ENCODE results near the gene DLX5. TPM values are rescaled to one million over a fixed set of nuclear protein-coding genes. Genes with fewer than 3 reads are reported as not detected.

DLX5 gene
- polyA plus RNA-seq, 1 donor from 2014 or later = 44.6 TPM

DNA sequence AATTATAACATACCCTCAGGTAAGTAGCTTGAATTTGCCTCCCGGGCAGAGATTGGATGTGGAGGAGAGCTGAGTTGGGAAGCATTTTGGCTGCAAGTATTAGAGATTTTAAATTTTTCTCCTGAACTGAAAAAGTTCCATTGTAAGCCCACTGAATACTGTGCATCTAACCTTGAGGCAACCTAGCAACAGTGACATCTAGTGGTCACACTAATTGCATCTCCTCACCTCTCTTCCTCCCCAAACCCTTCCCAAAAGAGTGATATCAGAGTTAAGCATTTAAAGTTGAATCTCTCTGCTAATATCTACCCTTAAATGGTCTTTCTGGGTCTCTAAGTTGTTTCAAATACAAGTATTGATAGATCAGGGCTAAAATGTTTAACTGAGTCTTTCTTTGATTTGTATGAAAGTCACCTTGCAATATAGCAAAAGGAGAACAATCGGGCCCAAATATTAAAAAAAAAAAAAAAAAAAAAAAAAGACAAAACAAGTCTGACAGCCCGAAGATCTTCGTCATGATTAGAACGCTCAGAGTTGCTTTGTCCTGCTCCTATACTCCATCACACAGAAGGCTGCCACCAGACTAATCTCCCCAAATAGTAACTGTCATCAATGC lies 40.4 kb upstream of the DLX5 start:
- Histone ChIP-seq H3K27me3 (ENCODE audit: insufficient read depth, low read depth, low read length) (no peaks in the 10 kb centered on the region), H3K4me2 (ENCODE audit: low read length) (no peak overlapping the region), H3K27ac (ENCODE audit: low read length) (no peak overlapping the region), H3K9ac (ENCODE audit: low read length) (no peak overlapping the region), H4K20me1 (ENCODE audit: insufficient read depth) (no peaks in the 10 kb centered on the region), H3F3A (ENCODE audit: insufficient read depth, low read length, poor library complexity, severe bottlenecking) (no peaks in the 10 kb centered on the region), H3K9me2 (ENCODE audit: insufficient read depth, low read length) (no peaks in the 10 kb centered on the region), H3K36me3 (ENCODE audit: insufficient read depth, low read length) (no peaks in the 10 kb centered on the region), H3K4me3 (ENCODE audit: low read length) (no peak overlapping the region), H2AFZ (ENCODE audit: low read depth, low read length) (no peak overlapping the region), H3K9me3 (ENCODE audit: low read length) (no peaks in the 10 kb centered on the region), H3K79me2 (replicated peaks; ENCODE audit: insufficient read depth, low read length) (no peaks in the 10 kb centered on the region)
- TF ChIP-seq MXI1 (conservative IDR thresholded peaks at IDR 0.05; ENCODE audit: poor library complexity, severe bottlenecking) (no peak), REST (IDR thresholded peaks at IDR 0.05; ENCODE audit: borderline replicate concordance) (no peak), EZH2 (IDR thresholded peaks at IDR 0.05; ENCODE audit: borderline replicate concordance, insufficient read depth, low read length, poor library complexity, severe bottlenecking) (no peak), POLR2AphosphoS5 (IDR thresholded peaks at IDR 0.05) (no peak), TAF1 (IDR thresholded peaks at IDR 0.05; ENCODE audit: low read depth) (no peak), SMC3 (conservative IDR thresholded peaks at IDR 0.05; ENCODE audit: poor library complexity) (peak; percentile 71), RAD21 (conservative IDR thresholded peaks at IDR 0.05) (peak; percentile 53), EP300 (conservative IDR thresholded peaks at IDR 0.05; ENCODE audit: poor library complexity, severe bottlenecking) (no peak)
- TF ChIP-seq, protein P1, sequence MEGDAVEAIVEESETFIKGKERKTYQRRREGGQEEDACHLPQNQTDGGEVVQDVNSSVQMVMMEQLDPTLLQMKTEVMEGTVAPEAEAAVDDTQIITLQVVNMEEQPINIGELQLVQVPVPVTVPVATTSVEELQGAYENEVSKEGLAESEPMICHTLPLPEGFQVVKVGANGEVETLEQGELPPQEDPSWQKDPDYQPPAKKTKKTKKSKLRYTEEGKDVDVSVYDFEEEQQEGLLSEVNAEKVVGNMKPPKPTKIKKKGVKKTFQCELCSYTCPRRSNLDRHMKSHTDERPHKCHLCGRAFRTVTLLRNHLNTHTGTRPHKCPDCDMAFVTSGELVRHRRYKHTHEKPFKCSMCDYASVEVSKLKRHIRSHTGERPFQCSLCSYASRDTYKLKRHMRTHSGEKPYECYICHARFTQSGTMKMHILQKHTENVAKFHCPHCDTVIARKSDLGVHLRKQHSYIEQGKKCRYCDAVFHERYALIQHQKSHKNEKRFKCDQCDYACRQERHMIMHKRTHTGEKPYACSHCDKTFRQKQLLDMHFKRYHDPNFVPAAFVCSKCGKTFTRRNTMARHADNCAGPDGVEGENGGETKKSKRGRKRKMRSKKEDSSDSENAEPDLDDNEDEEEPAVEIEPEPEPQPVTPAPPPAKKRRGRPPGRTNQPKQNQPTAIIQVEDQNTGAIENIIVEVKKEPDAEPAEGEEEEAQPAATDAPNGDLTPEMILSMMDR (IDR thresholded peaks at IDR 0.05; ENCODE audit: poor library complexity, severe bottlenecking) = peak; percentile 71

DNA sequence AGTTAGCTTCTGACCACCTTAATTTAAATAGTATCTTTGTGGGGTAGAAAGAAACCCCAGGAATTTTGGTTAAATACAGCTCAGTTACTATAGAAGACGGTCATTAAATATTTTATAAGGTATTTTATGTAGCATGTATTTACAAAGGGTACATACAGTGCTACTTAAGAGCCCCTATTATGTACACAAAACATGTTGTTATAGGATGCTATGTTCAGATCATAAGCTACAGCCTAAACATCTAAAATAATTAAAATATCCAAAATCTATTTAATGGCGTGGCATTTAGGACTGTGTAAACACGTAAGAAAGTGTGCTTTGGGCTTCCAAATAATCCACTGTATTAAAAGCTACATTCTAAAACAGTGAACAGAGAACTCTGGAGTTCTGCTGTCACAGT lies 39.4 kb upstream of the DLX5 start:
- no peaks in the 10 kb centered on the region for H3K27me3 ChIP-seq (ENCODE audit: insufficient read depth, low read depth, low read length)

More for the DNA sequence above, 39.4 kb upstream of the DLX5 start:
- Histone ChIP-seq H3K9me3 (ENCODE audit: low read length) (no peaks in the 10 kb centered on the region), H3K4me3 (ENCODE audit: low read length) (no peak overlapping the region), H3K9me2 (ENCODE audit: insufficient read depth, low read length) (no peaks in the 10 kb centered on the region), H3K79me2 (replicated peaks; ENCODE audit: insufficient read depth, low read length) (no peaks in the 10 kb centered on the region), H3K4me2 (ENCODE audit: low read length) (no peak overlapping the region), H3K9ac (ENCODE audit: low read length) (no peak overlapping the region), H3F3A (ENCODE audit: insufficient read depth, low read length, poor library complexity, severe bottlenecking) (no peaks in the 10 kb centered on the region), H4K20me1 (ENCODE audit: insufficient read depth) (no peaks in the 10 kb centered on the region), H2AFZ (ENCODE audit: low read depth, low read length) (no peak overlapping the region), H3K27ac (ENCODE audit: low read length) (no peak overlapping the region), H3K36me3 (ENCODE audit: insufficient read depth, low read length) (no peaks in the 10 kb centered on the region)
- TF ChIP-seq EZH2 (IDR thresholded peaks at IDR 0.05; ENCODE audit: borderline replicate concordance, insufficient read depth, low read length, poor library complexity, severe bottlenecking) = no peak
- TF ChIP-seq SMC3 (conservative IDR thresholded peaks at IDR 0.05; ENCODE audit: poor library complexity) = no peak
- TF ChIP-seq TAF1 (IDR thresholded peaks at IDR 0.05; ENCODE audit: low read depth) = no peak
- TF ChIP-seq POLR2AphosphoS5 (IDR thresholded peaks at IDR 0.05) = no peak
- no peak for TF ChIP-seq MXI1 (conservative IDR thresholded peaks at IDR 0.05; ENCODE audit: poor library complexity, severe bottlenecking)
- TF ChIP-seq EP300 (conservative IDR thresholded peaks at IDR 0.05; ENCODE audit: poor library complexity, severe bottlenecking) = no peak
- no peak for TF ChIP-seq RAD21 (conservative IDR thresholded peaks at IDR 0.05)
- TF ChIP-seq, protein P1 (IDR thresholded peaks at IDR 0.05; ENCODE audit: poor library complexity, severe bottlenecking) = no peak
- TF ChIP-seq REST (IDR thresholded peaks at IDR 0.05; ENCODE audit: borderline replicate concordance) = no peak
